ENCODE measurements around the gene FUBP1. TPM values are rescaled to one million over a fixed set of nuclear protein-coding genes. Genes with fewer than 3 reads are reported as not detected.

The FUBP1 gene
- total RNA-seq, 4 donors from 2014 or later = 48.2 to 86.8 (median 51.1) TPM

- Histone ChIP-seq H3K36me3 (peaks cover 61 to 100% (median 97%) of the 10 kb centered on the region in 4 donors), H3K4me3 (no peak overlapping the region), H3K9me3 (no peaks in the 10 kb centered on the region), H3K27me3 (no peaks in the 10 kb centered on the region), H3K27ac (replicated peaks in 1 of 4) (no peak overlapping the region), H3K4me1 (peaks cover 0 to 8% (median 3%) of the 10 kb centered on the region in 4 donors)
- WGBS = 64% methylated on average over 2 of the region's 2 CpGs
- intact Hi-C loops (cut with DNase I) = no loop called here
- no peak for DNase-seq (ENCODE audit: extremely low spot score)
- no peak for TF ChIP-seq CTCF (IDR thresholded peaks at IDR 0.05)
- TF ChIP-seq POLR2A (IDR thresholded peaks at IDR 0.05; ENCODE audit: low read depth) = no peak
- TF ChIP-seq EP300 (IDR thresholded peaks at IDR 0.05) = no peak
- TF ChIP-seq POLR2AphosphoS5 (IDR thresholded peaks at IDR 0.05) = no peak
Measured at GRCh38 chr1:77961392-77961791, 17.5 kb downstream of the FUBP1 start.

GRCh38 chr1:77958850-77959249 is 20.0 kb downstream of the FUBP1 start:
- intact Hi-C loops (cut with DNase I) = no loop called here
- peaks cover 53 to 100% (median 97%) of the 10 kb centered on the region in 4 donors for H3K36me3 ChIP-seq

GRCh38 chr1:77958391-77958790 is 20.5 kb downstream of the FUBP1 start:
- H3K36me3 ChIP-seq = peaks cover 52 to 100% (median 97%) of the 10 kb centered on the region in 4 donors
- TF ChIP-seq POLR2A (IDR thresholded peaks at IDR 0.05; ENCODE audit: low read depth) = no peak
- TF ChIP-seq EP300 (IDR thresholded peaks at IDR 0.05) = no peak
- H3K4me3 ChIP-seq = no peak overlapping the region
- H3K27ac ChIP-seq (replicated peaks in 1 of 4) = no peak overlapping the region
- no peaks in the 10 kb centered on the region for H3K27me3 ChIP-seq
- intact Hi-C loops (cut with DNase I) = no loop called here
- peaks cover 0 to 12% (median 0%) of the 10 kb centered on the region in 4 donors for H3K4me1 ChIP-seq
- H3K9me3 ChIP-seq = no peaks in the 10 kb centered on the region
- no peak for DNase-seq (ENCODE audit: extremely low spot score)

More at GRCh38 chr1:77958850-77959249, 20.0 kb downstream of the FUBP1 start:
- Histone ChIP-seq H3K27ac (replicated peaks in 1 of 4) (no peak overlapping the region), H3K27me3 (no peaks in the 10 kb centered on the region), H3K4me1 (peaks cover 0 to 12% (median 0%) of the 10 kb centered on the region in 4 donors), H3K9me3 (no peaks in the 10 kb centered on the region), H3K4me3 (no peak overlapping the region)
- no peak for TF ChIP-seq EP300 (IDR thresholded peaks at IDR 0.05)
- no peak for TF ChIP-seq CTCF (IDR thresholded peaks at IDR 0.05)
- no peak for TF ChIP-seq POLR2A (IDR thresholded peaks at IDR 0.05; ENCODE audit: low read depth)
- no peak for TF ChIP-seq POLR2AphosphoS5 (IDR thresholded peaks at IDR 0.05)
- WGBS = 92% methylated on average over 2 of the region's 2 CpGs
- no peak for DNase-seq (ENCODE audit: extremely low spot score)

- Histone ChIP-seq H3K9me3 (no peaks in the 10 kb centered on the region), H3K36me3 (peaks cover 46 to 100% (median 96%) of the 10 kb centered on the region in 4 donors), H3K4me3 (no peak overlapping the region), H3K27ac (replicated peaks in 1 of 4) (no peak overlapping the region), H3K27me3 (no peaks in the 10 kb centered on the region), H3K4me1 (peaks cover 0 to 12% (median 6%) of the 10 kb centered on the region in 4 donors)
- DNase-seq (ENCODE audit: extremely low spot score) = no peak
- TF ChIP-seq CTCF (IDR thresholded peaks at IDR 0.05) (no peak), EP300 (IDR thresholded peaks at IDR 0.05) (no peak), POLR2A (IDR thresholded peaks at IDR 0.05; ENCODE audit: low read depth) (no peak), POLR2AphosphoS5 (IDR thresholded peaks at IDR 0.05) (no peak)
- intact Hi-C loops (cut with DNase I) = no loop called here
- WGBS = 86% methylated on average over 3 of the region's 3 CpGs
Measured at GRCh38 chr1:77956464-77956863, 22.4 kb downstream of the FUBP1 start.

- Histone ChIP-seq H3K27me3 (no peaks in the 10 kb centered on the region), H3K4me3 (no peak overlapping the region), H3K4me1 (peaks cover 0 to 19% (median 12%) of the 10 kb centered on the region in 4 donors), H3K9me3 (no peaks in the 10 kb centered on the region), H3K36me3 (peaks cover 38 to 99% (median 93%) of the 10 kb centered on the region in 4 donors), H3K27ac (replicated peaks in 1 of 4) (peak overlapping the region in 1 of 4 donors; percentile 1)
- intact Hi-C loops (cut with DNase I) = no loop called here
- TF ChIP-seq EP300 (IDR thresholded peaks at IDR 0.05) (no peak), POLR2AphosphoS5 (IDR thresholded peaks at IDR 0.05) (no peak), CTCF (IDR thresholded peaks at IDR 0.05) (no peak), POLR2A (IDR thresholded peaks at IDR 0.05; ENCODE audit: low read depth) (no peak)
- DNase-seq (ENCODE audit: extremely low spot score) = no peak
- WGBS = 81% methylated on average over 3 of the region's 3 CpGs
Measured at GRCh38 chr1:77955709-77956108, 23.2 kb downstream of the FUBP1 start.

All from esophagus muscularis mucosa (tissue), 4 donors.